HTERT RPE-1 (cell line): ENCODE data around the gene RERE.
"Not testable (repeated sequence)": the region's sequence is repeated elsewhere in the genome, so short reads cannot be mapped to it uniquely, and the experiment has no call there.

Source experiments
- in situ Hi-C: fragments of 300-500 bp; cut with MboI; formaldehyde crosslinking; loops from 4 replicates; pipeline ENCODE4 v1.14.3; 2020; ENCODE audit warnings: low sequenced_read_pairs

Gene RERE

DNA sequence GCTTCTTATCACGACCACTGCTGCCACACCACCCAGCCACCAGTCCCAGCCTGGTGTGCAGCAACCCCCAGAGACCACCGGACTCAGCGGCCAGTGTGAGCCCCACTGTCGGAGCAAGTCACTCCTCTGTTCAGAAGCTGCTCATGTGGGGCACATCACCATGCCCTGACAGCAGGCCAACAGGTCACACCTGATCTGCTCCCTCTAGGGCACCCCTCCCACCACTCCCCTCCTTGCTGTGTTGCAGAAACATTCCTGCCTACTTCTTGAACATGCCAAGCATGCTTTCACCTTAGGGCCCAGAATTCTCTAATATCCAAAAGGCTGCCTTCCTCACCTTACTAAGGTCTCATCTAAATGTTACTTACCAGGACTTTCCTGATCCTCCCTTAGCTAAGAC, 353.1 kb downstream of the RERE start:
- in situ Hi-C loops: no loop called here

DNA sequence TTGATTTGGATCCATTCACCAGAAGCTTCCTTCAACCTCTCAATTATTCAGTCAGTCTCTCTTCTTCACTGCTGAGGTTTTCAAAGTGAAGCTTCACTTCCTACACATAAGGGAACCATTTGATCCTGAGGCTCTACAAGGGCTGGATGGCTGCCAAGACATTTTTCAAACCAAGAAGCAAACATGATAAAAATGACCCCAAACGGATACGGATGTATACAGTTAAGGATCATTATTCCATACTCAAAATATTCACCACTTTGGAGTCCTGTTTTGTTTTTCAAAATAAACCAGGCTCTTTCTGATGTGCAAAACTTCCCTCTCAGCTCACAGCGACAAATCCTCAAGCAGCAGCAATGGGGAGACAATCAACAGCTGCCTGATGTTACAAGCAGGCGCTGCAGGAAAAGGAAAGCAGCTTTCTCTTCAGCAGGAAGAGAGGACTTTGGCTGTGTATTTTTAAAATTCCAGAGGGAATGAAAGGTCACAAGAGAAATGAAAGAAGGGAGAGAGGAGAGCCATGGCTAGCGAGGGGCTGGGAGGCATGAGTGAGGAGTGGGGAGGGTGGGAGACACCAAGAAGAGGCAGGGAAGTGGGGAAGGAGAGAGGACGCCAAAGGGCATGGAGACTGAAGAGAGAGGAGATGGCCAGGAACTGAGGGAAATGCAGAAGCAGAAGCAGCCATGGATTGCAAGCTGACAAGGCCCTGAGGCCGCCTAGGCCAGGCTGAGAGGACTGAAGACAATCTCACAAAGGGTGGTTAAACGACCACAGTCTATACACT, 354.1 kb downstream of the RERE start:
- in situ Hi-C loops: no loop called here

DNA sequence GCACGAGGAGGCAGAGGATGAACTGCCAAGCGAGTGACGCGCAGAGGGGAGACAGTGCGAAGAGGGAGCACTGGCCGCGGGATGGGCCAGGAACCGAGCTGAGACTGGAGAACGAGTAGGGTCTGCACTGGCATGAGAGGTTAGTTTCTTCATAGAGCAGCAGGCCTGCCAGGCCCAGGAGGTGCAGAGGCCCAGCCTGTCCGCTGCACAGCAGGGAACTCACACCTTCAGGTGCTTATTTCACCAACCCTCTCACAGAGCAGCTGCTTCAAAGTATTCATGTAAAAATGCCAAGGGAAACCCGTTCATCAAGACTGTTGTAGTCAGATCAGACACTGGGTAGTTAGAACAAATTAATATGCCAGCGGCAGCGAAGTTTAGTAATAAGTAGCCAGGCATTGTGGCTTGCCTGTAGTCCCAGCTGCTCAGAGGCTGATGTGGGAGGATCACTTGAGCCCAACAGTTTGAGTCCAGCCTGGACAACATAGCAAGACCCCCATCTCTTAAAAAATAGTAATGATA, 355.0 kb downstream of the RERE start:
- in situ Hi-C loops: no loop called here

DNA sequence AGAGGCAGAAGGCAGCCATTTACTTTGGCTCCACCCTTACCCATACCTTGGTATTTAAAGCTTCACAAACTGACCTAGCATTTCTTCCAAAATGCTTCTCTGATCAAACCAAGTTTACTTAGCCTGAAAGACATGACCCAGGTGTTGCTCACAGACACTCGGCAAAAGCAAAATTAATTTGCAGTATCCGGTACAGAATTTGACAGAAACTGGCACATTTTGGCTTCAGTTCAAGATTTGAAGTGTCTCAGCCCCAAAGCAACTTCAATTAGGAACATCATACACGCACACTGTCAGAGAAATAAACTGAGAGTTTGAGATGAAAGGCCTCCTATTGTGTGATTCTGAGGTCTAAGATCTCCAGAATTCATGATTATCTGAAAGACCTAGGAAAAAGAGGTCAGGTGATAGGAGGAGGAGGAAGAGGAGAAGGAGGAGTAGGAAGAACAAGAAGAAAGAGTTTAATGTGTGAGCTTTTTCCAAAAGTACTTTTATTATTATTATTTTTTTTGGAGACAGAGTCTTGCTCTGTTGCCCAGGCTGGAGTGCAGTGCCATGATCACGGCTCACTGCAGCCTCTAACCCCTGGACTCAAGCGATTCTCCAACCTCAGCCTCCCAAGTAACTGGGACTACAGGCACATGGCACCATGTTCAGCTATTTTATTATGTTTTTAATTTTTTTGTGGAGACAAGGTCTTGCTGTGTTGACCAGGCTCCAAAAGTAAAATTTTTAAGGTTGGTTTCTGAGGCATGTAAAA, 355.9 kb downstream of the RERE start:
- in situ Hi-C loops: no loop called here

DNA sequence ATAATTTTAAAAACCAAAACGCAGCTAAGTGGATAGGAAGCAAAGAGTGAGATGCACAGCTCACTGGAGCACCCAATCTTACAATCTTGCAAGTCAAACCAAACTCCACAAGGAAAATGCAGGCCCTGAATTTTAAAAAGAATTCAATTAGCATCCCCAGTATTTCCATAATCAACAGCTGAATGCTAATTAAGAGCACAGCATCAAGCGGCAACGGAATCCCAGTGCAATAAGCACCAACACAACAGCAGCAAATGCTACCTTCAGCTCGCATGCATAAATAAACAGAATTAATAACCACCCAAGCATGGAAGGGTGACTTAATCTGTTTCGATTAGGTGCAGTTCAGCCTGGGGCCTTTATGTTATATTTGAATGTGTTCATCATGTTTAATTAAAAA, 356.7 kb downstream of the RERE start:
- in situ Hi-C loops: no loop called here

DNA sequence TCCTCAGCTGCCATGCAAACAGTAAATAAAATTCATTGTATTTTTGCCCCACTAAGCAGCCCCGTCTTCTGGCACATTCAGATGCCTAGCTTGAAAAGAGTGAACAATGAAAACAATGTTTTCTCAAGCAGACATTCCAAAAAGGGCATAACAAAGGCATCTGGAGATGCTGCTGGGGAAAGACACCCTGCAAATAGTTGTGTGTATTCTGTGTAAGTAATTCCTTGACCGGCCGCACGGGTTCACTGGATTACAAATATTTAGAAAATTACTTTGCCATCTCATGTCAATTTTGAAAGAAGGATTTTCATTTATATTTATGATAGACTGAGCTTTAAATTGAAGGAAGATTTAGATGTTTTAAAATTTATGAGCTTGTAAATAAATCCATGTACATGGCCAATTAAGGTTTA, 357.3 kb downstream of the RERE start:
- in situ Hi-C loops: no loop called here

DNA sequence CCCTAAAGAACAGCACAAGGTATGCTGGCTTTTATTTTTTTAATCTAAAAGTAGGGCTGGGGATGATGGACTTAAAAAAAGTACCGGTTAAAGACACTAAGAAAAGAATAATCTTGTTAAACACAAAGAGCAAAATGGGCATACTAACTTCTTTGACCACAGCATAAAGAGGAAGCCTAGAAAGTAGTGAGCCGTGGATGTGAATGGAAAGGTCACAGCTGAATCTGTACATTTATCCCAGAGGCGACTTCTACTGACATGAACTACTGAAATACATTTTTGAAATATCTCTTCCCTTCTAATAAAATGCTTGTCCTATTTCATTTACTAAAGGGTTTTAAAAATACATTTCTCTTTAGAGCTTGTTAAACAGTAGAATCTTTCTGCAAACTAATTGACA, 358.8 kb downstream of the RERE start:
- in situ Hi-C loops: no loop called here

DNA sequence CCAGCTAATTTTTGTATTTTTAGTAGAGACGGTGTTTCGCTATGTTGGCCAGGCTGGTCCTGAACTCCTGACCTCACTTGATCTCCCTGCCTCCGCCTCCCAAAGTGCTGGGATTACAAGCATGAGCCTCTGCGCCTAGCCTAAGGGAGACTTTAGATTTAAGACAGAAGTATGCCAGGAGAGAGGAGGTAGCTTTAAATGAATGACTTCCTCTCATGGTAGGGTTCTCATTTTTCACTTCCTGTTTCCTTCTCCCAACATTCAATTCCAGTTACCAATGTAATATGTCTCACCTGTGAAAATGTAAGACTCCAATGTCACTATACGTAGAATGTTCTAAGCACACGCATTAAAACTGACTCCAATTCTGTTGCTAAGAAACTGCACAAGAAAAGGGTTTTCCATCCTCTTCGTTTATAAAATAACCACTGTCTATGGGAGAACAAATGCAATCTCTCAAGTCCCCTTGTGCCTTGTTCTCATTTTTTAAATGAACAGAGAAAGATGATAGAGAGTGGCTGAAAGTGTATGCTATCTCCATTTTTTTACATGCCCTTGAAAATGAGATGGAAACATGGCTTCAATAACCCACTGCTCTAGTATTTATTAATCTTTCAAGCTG, 359.6 kb downstream of the RERE start:
- in situ Hi-C loops: no loop called here

DNA sequence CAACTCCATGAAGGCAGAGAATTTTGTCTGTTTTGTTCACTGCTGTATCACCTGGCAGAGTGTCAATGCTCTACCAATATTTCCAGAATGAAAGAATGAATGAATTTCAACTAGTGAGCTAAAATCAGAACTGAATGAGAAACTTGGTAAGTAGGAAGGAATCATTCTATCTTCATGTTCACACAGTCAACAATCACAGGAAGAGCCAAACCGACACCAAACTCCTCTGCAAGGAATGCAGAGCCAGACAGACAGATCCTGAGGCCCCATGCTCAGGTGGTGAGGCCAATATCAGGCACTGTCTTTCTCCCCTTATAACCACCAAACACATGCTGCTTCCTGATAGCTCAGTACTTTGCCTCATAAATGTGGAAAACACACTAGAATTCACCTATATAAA, 360.4 kb downstream of the RERE start:
- in situ Hi-C loops: no loop called here

DNA sequence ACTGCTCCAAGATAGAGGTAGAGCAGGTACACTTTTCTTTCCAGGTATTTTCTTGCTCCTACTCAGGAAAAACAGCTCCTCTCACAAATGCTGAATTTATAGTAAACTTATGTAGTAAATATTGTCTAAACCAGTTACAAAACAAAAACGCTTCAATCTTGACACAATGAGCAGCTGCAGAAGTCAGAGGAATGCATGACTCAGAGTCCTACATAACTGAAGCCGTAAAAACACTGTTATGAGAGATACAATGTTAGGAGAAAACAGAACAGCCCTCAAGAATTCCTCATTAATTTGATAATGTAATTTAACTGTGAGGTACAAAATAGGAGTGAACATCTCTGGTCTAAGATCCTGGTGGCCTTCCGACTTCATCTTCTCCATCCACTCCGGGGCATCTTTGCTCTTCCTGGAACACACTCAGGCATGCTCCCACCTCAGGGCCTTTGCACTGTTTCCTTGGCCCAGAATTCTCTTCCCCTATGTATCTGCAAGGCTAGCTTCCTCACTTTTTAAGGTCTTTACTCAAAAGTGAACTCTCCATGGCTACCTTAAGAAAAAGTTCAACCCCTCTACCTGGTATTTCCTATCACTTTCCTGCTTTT, 361.0 kb downstream of the RERE start:
- in situ Hi-C loops: no loop called here

DNA sequence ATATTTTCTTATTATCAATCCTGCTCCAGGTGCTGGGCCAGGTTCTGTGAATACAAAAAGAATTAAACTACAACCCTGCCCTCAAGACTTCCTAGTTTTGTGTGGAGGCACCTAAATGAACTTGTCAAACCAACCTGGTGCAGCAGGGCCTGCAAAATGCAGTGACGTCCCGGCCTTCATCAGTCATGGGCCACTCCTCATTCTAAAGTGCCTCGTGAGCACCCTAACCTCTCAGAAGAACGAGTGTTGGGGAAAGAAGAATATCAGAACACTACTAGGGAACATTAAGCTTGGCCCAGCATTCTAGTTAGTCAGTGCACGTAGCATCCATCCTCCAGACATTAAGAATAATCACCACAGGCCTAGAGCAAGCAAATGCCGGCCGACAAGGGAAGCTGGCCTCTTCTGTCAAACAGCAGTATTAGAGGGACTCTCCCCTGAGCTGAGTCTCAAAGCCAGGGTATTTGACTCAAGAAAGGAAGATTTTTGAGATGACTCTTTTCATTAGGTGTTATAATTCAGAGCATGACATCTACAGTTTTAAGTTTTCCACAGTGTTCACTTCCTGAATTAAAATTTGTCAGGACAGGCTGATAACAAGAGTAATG, 361.6 kb downstream of the RERE start:
- in situ Hi-C loops: no loop called here

DNA sequence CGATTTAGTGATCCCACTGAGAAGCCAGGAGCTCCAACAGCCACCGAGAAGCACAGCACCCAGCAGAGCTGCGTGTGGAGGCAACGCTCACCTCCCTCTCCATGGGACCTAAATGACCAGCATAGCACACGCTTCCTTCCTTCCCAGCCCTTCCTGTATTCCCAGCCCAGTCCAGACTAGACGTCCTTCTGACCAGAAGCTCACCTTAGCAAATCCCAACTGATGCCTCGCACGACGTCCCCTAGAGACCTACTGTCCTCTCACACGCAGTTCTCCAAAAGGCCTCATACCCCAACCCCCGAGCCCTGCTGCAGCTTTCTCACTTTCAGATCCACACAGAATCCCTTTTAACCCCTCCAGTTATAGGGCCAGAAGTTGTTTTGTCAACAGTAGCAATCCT, 367.1 kb downstream of the RERE start:
- in situ Hi-C loops: no loop called here

DNA sequence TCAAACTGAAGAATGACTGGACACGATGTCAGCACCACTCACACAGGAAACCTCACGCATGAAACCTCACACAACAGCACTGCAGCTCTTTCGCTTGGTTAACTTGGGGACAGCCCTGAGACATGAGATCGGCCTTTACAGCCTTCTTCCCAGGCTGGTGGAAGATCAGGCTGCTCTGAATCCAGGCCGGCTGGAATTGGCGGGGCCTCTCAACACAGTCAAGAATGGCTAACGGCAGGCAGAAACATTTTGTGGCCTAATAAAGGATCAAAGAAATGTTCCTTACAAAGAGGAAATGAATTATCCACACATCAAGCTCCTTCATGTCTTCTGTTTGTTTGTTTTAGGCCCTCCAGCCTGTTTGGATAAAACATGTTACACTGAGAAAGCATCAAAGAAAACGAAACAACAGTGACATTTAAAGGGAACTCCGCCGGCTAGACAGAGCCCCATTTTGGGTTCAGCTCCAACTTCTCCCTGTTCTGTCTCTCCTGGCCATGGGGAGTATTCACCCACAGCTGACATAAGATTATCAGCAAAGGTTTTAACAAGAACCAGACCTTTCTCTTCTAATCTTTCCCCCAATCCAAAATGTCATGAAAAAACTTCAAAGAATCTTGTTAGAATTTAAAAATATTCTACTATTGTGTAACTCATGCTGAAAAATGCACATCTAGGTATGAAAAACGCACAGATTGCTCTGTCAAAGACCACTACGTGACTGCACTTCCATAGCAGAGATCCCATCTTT, 368.4 kb downstream of the RERE start:
- in situ Hi-C loops: no loop called here

DNA sequence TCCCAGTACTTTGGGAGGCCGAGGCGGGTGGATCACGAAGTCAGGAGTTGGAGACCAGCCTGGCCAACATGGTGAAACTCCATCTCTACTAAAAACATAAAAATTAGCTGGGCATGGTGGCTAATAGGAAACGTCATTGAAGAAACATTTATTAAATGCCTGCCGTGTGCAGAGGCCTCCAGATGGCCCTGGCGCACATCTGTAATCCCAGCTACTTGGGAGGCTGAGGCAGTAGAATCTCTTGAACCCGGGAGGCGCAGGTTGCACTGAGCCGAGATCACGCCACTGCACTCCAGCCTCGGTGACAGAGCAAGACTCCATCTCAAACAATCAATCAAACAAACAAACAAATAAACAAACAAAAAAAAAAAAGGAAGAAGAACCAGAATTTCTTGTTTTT, 368.9 kb downstream of the RERE start:
- in situ Hi-C loops: not testable (repeated sequence)

DNA sequence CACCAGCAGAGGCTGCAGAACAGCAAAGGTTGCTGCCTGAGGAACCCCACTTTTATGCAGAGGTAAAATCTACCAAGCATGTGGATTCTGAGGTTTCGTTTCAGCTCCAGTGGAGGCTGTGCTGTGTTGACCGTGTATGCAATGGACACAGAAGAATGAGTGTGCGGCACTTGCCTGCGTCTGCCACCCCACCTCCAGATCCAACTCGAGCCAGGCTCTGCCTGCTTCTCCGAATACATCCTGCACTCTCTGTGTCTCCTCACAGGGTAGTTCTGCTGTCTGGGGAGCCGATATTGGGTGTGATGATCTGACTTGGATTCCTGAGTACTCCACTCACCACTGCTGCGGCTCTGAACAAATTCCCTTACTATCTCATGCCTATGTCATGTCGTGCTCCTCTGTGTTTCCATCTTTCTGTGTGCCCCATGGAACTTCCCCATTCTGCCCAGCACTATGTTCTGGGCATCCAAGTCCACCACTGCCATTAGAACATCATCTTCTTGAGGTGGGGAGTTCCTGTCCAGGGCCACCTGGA, 369.8 kb downstream of the RERE start:
- in situ Hi-C loops: no loop called here

DNA sequence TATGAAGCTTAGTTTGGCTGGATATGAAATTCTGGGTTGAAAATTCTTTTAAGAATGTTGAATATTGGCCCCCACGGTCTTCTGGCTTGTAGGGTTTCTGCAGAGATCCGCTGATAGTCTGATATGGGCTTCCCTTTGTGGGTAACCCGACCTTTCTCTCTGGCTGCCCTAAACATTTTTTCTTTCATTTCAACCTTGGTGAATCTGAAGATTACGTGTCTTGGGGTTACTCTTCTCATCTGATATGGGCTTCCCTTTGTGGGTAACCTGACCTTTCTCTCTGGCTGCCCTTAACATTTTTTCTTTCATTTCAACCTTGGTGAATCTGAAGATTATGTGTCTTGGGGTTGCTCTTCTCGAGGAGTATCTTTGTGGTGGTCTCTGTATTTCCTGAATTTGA, 371.3 kb downstream of the RERE start:
- in situ Hi-C loops: not testable (repeated sequence)

DNA sequence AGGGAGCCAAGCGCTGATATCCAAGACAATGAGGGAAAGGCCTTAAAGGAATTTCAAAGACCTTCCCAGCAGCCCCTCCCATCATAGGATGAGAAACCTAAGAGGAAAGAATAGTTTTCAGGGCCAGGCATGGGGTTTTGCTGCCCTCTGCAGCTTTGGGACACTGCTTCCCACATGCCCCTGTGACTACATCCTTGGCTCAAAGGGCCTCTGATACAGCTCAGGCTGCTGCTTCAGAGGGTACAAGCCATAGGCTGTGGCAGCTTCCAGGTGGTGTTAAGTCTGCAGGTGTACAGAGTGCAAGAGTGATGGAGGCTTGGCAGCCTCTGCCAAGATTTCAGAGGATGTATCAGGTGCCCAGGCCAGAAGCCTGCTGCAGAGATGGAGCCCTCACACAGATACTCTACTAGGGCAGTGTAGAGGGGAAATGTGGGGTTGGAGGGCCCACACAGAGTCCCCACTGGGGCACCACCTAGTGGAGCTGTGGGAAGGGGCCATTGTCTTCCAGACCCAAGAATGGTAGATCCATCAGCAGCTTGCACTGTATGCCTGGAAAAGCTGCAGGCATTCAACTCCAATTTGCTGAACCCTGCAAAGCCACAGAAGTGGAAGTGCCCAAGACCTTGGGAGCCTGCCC, 373.8 kb downstream of the RERE start:
- in situ Hi-C loops: no loop called here

DNA sequence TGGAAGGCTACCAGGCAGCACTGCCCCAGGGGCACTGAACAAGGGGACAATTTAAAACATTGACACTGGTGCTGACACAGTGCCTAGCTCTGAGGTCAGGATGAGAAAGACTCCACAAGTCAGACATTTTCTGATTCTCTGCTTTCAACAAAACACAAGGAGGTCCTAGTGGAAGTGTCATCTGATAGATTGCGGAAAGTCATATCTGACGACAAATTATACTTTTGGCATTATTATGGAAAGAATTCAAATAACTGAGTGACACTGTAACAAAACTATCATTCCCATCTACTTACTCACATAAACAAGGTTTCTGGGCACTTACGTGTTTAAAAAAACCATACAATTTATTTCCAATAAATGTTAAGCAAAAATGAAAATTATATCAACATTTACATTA, 376.0 kb downstream of the RERE start:
- in situ Hi-C loops: no loop called here

DNA sequence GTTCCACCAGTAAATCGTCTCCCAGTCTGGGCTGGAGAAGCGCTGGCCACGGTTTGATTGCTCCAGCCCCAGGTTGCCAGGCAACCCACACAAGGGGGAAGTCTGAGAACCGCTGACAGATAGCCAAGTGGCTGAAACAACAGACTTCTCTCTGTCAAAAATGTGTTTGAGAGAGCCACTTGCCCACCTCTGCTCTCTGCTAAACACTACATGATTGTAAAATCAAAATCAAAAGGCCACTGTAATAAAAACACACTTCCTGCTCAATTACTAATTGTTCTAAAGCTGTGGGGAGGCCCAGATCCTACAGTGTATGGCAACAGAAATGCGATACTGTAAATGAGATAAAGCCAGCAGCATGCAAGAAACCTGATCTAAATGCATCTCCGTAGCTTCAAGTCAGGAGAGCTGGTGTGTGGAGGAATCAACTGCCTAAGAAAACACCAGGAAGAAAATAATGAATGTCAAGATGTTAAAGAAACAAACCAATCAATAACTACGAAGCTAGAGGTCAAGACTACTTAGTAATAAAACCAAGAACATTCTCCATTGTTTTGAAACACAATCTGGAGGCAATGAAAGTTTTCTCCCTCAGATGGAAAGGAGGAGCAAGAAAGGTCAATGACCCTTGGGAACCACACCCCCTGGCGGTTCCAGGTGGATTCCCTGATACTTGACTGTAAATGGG, 378.3 kb downstream of the RERE start:
- in situ Hi-C loops: no loop called here
